Upper lobe of left lung (tissue), 4 donors: ENCODE measurements around the gene KIRREL3.

Experiments
- CTCF ChIP-seq, 6 experiments: fragments of 450-650 bp in 4 of 6; fragments of 200-600 bp in 2 of 6; sonication (generic) in 2 of 6; IDR thresholded peaks; one replicate each; pipeline ENCODE4 v1.5.1; 2016 to 2019; ENCODE audit warnings: antibody characterized with exemption in 6 of 6
- POLR2A ChIP-seq, 4 donors: fragments of 450-650 bp; IDR thresholded peaks; one replicate each; pipeline ENCODE4 v1.5.1; 2016 to 2017; ENCODE audit warnings: antibody characterized with exemption in 4 of 4, mild to moderate bottlenecking in 2 of 4

GRCh38 chr11:126753990-126754389, 246.6 kb downstream of the KIRREL3 start:
- TF ChIP-seq CTCF (IDR thresholded peaks at IDR 0.05) (no peak), POLR2A (IDR thresholded peaks at IDR 0.05) (no peak)
